ENCODE data around the gene MRPL10.
"Not testable (repeated sequence)": the region's sequence is repeated elsewhere in the genome, so short reads cannot be mapped to it uniquely, and the experiment has no call there.

MRPL10 gene

DNA sequence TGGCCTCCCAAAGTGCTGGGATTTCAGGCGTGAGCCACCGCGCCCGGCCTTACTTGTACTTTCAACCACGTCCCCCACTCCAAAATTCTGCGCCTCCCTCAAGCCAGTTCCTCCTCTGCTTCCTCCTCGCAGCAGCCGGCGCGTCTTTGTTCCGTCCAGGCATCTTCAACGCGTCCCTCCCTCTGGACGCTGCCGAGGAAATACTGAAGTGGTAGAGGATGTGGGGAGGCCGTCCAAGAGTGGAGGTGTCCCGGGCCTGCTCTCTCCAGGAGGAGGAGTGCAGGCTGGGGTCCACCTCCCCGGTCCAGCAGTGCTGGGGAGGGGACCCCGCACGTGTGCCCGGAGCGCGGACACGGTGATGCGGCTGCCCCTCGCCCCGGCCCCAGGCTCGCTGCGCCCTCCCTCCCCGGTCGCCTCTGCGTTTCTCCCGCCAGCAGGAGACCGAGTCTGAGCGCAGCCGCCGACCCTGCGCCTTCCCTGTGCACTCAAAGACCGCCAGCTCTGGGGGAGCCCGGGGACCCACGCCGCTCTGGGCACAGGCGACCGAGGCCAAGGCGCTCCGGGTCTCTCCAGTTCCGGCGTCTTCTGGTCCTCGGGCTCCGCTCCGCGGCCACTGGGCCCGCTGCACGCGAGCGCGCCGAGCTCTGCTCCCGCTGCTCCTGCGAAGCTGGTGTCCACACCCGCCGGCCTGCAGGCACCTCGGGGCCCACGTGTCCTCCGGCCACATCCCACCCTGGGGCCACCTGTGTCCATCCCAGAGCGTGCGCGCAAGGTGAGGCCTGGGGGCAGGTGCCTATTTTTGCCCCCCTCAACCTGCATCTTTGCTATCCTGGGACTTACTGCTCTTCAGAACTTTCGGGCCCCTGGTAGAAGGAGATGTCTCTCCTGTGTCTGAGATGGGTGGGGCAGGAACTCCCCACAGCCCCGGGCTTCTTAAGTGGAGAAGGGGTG is 41.5 kb downstream of the MRPL10 start:
- DNase-seq (ENCODE audit: low read depth) = peak; percentile 73

DNA sequence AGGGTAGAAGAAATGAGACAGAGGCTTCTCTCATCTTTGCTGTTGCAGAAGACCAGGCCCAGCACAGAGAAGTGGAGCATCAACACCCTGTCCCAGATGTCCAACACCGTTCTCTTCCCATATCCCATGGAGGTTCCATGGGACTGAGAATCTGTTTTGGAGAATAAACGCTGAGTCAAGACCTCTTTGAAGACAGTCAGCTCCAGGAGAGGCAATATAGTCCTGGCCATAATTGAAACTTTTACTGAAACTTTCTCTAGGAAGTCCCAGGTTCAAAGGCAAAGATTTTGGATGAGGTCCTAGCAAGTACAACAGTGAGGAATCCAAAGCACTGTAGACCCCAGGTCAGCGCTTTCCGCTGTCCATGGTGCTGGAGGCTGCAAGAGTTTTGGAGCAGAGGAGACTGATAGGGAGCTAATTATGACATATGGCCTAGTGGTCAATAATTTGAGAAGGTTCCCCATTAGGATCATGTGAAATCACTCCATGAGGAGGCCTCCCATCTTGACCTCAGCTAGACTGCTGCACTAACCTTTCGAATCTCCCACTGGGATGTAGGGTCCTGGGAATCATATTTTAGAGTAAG is 45.7 kb downstream of the MRPL10 start:
- peak; percentile 44 for DNase-seq (ENCODE audit: low read depth)

DNA sequence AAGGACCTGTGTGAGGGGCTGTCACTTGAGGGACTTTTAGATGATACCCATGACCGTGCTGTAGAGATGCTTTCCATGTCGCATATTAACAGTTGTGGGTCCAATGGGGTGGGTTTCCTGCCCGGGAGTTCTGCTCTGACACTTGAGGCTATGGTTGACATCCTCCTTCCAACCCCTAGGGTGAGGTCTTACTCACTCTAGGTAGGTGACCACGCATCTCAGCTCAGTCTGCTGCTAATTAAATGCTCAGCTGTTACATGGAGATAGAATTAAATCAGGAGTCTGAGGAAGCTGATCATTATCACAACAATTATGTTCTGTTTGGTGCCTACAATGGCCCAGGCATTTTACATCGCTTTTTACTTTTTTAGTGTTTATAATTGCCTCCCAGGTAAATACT is 49.9 kb downstream of the MRPL10 start:
- DNase-seq (ENCODE audit: low read depth) = no peak

DNA sequence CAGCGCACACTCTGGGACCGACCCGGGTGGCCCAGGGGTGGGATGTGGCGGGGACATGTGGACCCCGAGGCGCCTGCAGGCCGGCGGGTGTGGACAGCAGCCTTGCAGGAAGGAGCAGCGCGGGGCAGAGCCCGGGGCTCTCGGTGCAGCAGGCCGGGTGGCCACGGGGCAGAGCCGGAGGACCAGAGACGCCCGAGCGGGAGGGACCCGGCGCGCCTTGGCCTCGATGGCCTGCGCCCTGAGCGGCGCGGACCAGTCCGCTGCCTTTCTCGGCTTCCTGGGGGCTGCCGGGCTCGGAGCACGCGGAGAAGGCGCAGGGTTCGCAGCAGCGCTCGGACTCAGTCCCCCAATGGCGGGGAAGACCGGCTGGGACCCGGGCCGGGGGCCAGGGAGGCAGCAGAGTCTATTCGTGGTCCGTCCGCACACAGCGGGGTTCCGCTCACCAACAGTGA is 53.1 kb downstream of the MRPL10 start:
- no peak for DNase-seq (ENCODE audit: low read depth)

DNA sequence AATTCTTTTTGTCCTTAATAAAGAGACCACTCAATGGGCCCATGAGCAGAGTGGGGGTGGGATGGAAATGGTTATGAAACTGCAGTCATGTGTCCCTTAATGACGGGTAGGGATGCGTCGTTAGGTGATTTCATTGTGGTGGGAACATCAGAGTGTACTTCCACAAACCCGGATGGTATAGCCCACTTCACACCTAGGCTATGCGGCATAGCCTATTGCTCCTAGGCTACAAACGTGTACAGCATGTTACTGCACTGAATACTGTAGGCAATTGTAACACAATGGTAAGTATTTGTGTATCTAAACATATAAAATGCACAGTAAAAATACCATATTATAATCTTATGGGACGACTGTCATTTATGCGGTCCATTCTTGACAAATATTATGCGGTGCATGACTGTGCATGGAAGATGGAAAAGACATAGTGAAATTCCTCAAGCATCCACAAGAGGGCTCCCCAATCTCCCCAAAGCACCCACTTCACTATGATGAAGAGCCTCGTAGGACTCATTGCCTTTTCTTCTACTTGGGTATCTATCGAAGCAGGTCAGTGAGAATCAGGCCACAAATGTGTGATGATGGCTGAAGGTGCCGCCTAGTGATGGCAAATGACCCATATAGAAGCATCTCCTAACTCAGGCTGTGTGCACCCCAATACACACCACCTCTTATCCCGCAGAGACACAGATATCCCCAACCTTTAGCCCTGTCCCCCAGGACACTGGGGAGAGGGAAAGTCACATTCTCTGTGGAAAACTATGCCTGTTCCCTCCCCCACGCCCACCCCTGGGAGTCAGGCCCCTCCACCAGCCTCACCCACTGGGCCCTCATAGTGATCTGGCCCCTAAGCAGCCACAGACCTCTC is 54.8 kb downstream of the MRPL10 start:
- DNase-seq (ENCODE audit: low read depth) = peak; percentile 71

DNA sequence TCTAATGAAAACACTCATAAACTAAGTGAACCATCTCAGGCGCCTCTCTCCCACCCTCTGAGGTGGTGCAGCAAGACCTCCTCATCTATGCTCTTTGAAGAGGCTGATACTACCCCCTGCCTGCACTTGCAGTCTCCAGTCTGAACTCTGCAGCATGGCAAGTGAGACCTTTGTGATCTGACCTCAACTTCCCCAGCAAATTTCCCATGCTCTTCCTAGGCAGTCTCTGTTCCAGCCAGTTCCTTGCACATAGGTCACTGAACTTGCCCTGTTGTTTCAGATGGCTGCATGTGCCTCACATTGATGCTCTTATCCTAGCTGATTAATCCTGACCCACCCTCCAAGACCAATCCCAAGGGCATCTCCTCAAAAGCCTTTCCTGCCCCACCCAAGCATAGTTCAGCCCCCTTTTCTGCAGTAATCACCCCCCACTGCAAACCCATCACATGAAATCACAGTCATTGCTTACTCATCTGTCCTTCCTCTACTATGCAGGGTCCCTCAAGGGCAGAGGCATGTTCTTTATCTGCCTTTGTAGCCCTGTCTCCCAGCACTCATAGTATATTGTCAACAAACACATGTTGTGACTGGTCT is 56.3 kb downstream of the MRPL10 start:
- DNase-seq (ENCODE audit: low read depth) = no peak

DNA sequence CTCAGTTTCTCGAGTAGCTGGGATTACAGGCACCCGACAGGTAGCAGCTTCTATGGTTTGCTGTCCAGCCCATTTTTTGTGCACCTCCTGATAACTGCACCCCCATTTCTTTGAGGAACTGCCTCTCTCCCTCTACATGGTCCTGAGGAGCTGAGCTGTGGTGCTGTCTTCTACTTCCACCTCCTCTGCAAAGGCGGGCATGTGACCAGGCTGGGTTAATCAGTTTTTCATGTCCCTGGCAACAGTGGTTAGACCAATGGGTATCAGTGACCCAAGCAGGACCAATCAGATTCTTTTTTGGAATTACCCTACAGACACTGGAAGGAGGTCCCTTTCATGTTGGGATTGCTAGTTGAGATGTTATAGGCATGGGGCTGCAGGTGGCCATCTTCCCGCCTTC is 57.0 kb downstream of the MRPL10 start:
- no peak for DNase-seq (ENCODE audit: low read depth)

DNA sequence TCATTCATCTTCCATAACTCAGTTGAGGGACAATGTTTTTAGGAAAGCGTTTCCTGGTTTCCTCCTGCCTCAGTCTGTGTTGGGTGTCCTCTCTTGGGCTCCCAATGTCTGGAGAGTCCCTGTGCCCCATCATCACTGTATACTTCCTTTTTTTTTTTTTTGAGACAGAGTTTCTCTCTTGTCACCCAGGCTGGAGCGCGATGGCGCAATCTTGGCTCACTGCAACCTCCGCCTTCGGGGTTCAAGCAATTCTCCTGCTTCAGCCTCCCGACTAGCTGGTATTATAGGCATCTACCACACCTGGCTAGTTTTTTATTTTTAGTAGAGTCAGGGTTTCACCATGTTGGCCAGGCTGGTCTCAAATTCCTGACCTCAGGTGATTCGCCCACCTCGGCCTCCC is 57.7 kb downstream of the MRPL10 start:
- DNase-seq (ENCODE audit: low read depth) = not testable (repeated sequence)

All from ELR (cell line).